Uterus (tissue), 4 donors: ENCODE results near the gene ATP6V0C. TPM values are rescaled to one million over a fixed set of nuclear protein-coding genes. Genes with fewer than 3 reads are reported as not detected.

ENCODE experiments used
- DNase-seq, 2 donors: peaks; one replicate each; pipeline ENCODE4 v3.0.0-alpha.2; 2019 to 2020
- H3K27ac ChIP-seq, 2 donors: fragments of 200-600 bp; sonication (generic); 1 replicate in 1 of 2; 2 replicates in 1 of 2; pipeline ENCODE4 v1.5.1; 2016 to 2018
- H3K27me3 ChIP-seq, 2 donors: fragments of 200-600 bp; sonication (generic); one replicate each; pipeline ENCODE4 v1.5.1; 2018 to 2019; ENCODE audit warnings: control low read depth in 1 of 2
- H3K36me3 ChIP-seq, 2 donors: fragments of 200-600 bp; sonication (generic); one replicate each; pipeline ENCODE4 v1.5.1; 2019; ENCODE audit warnings: control low read depth in 1 of 2
- H3K4me1 ChIP-seq, 2 donors: fragments of 200-600 bp; sonication (generic); one replicate each; pipeline ENCODE4 v1.5.1; 2018 to 2019; ENCODE audit warnings: control low read depth in 1 of 2
- H3K4me3 ChIP-seq, 2 donors: fragments of 200-600 bp; sonication (generic); 1 replicate in 1 of 2; 2 replicates in 1 of 2; pipeline ENCODE4 v1.5.1; 2018 to 2019; ENCODE audit warnings: mild to moderate bottlenecking in 1 of 2
- H3K9me3 ChIP-seq, 2 donors: fragments of 200-600 bp; sonication (generic); one replicate each; pipeline ENCODE4 v1.5.1; 2019; ENCODE audit warnings: control low read depth in 1 of 2
- POLR2A ChIP-seq, 2 donors: fragments of 450-650 bp; IDR thresholded peaks; one replicate each; pipeline ENCODE4 v1.6.1; 2016; ENCODE audit warnings: antibody characterized with exemption in 2 of 2, mild to moderate bottlenecking in 1 of 2, moderate library complexity in 1 of 2
- intact Hi-C: fragments of 100-400 bp; cut with DNase I; formaldehyde crosslinking; loops from one replicate; pipeline ENCODE4 v1.15.1; 2023; ENCODE audit warnings: low total_unique reads
- total RNA-seq, 4 donors: library from RNA; depleted of rRNA in 3 of 4; stranded (reverse); fragments of >200 nt in 3 of 4; gene quantifications; one replicate each; pipeline versions ENCODE4 v1.1.0 to v1.2.4, GENCODE V29; 2014 to 2023
- TF ChIP-seq, protein P1 (sequence below), 4 experiments: fragments of 200-600 bp in 2 of 4; fragments of 450-650 bp in 2 of 4; sonication (generic) in 2 of 4; IDR thresholded peaks; one replicate each; pipeline ENCODE4 v1.5.1; 2016 to 2019; ENCODE audit warnings: antibody characterized with exemption in 4 of 4, mild to moderate bottlenecking in 2 of 4, moderate library complexity in 1 of 4
- donor health status: DM: yes; HTN: yes; CAD: no.

ATP6V0C gene
- total RNA-seq, 4 donors from 2014 or later, result 14.3 to 126 (median 41.4) TPM

DNA sequence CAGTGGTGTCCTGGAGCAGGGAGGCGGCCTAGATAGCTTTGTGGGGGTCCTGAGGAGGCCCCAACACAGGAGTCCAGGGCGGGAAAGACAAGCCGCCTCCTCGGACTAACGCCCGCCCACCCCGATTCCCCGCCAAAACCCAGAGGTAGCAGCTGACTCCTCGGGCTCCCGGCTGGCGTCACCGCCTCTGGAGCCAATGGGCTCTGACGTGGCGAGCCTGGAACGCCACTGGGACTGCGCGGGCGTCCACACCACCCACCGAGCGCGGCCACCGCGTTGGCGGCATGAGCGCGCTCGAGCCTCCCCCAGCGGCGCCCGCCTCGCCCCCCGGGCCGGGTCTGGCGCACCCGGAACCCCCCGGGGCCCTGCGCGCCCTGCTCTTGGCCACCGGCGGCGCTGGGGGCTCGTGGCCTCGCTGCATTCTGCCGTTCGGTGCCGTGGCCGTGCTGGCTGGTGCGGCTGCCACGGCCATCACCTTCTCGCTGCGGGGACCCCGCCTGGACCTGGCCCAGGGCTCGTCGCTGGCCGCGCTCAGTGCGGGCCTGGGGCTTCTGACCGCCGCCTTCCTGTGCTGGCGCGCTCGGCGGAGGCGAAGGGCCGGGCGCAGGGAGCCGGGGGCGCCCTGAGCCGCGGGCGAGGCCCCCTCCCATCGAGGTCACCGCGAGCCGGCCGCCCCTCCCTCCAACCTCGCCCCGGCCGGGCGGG lies 46.1 kb upstream of the ATP6V0C start:
- Histone ChIP-seq H3K27me3 (peaks cover 4 to 31% of the 10 kb centered on the region in 2 donors), H3K27ac (peak overlapping the region; percentile 38 to 44), H3K9me3 (no peaks in the 10 kb centered on the region), H3K36me3 (no peaks in the 10 kb centered on the region), H3K4me1 (peaks cover 0 to 12% of the 10 kb centered on the region in 2 donors), H3K4me3 (peak overlapping the region; percentile 16 to 42)
- TF ChIP-seq POLR2A (IDR thresholded peaks at IDR 0.05), result peak in 1 of 2 donors; percentile 74
- TF ChIP-seq, protein P1, sequence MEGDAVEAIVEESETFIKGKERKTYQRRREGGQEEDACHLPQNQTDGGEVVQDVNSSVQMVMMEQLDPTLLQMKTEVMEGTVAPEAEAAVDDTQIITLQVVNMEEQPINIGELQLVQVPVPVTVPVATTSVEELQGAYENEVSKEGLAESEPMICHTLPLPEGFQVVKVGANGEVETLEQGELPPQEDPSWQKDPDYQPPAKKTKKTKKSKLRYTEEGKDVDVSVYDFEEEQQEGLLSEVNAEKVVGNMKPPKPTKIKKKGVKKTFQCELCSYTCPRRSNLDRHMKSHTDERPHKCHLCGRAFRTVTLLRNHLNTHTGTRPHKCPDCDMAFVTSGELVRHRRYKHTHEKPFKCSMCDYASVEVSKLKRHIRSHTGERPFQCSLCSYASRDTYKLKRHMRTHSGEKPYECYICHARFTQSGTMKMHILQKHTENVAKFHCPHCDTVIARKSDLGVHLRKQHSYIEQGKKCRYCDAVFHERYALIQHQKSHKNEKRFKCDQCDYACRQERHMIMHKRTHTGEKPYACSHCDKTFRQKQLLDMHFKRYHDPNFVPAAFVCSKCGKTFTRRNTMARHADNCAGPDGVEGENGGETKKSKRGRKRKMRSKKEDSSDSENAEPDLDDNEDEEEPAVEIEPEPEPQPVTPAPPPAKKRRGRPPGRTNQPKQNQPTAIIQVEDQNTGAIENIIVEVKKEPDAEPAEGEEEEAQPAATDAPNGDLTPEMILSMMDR (IDR thresholded peaks at IDR 0.05), result peak in 1 of 4 experiments; percentile 15
- peak; percentile 78 to 80 for DNase-seq
- intact Hi-C loops, result no loop called here

DNA sequence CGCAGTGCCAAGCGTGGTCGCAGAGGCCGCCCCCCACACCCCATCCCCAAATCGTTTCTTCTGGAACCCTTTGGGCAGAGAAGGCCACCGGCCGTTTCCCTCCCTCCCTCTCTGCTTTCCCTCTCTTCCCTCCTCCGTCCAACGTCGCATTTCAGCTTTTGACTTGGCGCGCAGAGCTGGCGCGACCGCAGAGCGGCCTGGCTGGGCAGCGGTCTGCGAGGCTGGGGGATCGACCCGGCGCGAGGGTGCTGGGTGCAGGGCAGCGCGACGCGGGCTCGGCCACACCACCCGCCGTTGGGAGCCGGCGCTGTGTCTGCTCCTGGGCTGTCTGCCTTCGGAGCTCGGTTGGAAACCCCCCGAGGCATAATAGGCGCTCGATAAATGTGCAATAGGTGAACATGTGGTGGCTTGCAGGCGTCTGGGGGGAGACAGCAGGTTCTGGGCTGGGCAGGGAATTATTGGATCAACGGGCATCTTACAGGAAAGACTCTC lies 45.5 kb upstream of the ATP6V0C start:
- DNase-seq, result no peak
- Histone ChIP-seq H3K4me3 (peak overlapping the region; percentile 16 to 42), H3K4me1 (peaks cover 0 to 14% of the 10 kb centered on the region in 2 donors), H3K27ac (peak overlapping the region; percentile 38 to 44), H3K27me3 (peaks cover 4 to 37% of the 10 kb centered on the region in 2 donors), H3K9me3 (no peaks in the 10 kb centered on the region), H3K36me3 (no peaks in the 10 kb centered on the region)
- intact Hi-C loops, result no loop called here
- no peak for TF ChIP-seq POLR2A (IDR thresholded peaks at IDR 0.05)
- TF ChIP-seq, protein P1 (IDR thresholded peaks at IDR 0.05), result no peak

DNA sequence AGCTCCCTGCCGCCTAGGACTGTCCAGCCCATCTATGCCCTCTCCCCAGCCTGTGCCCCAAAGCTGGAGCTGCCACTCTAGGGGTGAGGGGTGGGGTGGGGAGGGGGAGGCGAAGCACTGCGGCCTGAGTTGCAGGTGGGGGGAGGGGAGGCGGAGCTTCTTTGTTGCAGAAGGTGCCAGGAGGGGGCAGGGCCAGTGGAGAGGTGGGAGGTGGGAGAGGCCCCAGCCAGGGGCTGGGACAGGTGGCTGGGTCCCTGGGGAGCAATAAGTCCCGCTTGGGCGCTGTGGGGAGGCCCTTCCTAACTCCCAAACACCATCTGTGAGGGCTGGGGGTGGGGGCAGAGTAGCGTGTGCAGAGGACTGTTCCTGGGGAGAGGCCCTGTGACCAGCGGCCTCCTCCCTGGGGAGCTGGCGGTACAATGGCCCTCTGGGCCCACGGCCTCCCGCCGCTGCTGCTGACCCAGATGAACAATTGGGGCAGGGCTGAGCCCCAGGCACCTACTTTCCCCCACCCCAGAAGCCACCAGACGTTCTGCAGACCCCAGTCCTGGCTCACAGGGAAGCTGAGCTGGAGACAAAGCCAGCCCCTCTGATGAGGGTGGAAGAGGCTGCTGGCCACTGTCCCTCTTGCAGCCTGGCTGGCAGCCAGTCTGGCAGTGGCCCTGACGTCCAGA lies 44.9 kb upstream of the ATP6V0C start:
- Histone ChIP-seq H3K27me3 (peaks cover 4 to 39% of the 10 kb centered on the region in 2 donors), H3K4me1 (peaks cover 0 to 20% of the 10 kb centered on the region in 2 donors), H3K36me3 (no peaks in the 10 kb centered on the region), H3K4me3 (peak overlapping the region in 1 of 2 donors; percentile 42), H3K27ac (peak overlapping the region in 1 of 2 donors; percentile 44), H3K9me3 (no peaks in the 10 kb centered on the region)
- intact Hi-C loops, result no loop called here
- DNase-seq, result no peak
- TF ChIP-seq POLR2A (IDR thresholded peaks at IDR 0.05), result no peak
- TF ChIP-seq, protein P1 (IDR thresholded peaks at IDR 0.05), result no peak

DNA sequence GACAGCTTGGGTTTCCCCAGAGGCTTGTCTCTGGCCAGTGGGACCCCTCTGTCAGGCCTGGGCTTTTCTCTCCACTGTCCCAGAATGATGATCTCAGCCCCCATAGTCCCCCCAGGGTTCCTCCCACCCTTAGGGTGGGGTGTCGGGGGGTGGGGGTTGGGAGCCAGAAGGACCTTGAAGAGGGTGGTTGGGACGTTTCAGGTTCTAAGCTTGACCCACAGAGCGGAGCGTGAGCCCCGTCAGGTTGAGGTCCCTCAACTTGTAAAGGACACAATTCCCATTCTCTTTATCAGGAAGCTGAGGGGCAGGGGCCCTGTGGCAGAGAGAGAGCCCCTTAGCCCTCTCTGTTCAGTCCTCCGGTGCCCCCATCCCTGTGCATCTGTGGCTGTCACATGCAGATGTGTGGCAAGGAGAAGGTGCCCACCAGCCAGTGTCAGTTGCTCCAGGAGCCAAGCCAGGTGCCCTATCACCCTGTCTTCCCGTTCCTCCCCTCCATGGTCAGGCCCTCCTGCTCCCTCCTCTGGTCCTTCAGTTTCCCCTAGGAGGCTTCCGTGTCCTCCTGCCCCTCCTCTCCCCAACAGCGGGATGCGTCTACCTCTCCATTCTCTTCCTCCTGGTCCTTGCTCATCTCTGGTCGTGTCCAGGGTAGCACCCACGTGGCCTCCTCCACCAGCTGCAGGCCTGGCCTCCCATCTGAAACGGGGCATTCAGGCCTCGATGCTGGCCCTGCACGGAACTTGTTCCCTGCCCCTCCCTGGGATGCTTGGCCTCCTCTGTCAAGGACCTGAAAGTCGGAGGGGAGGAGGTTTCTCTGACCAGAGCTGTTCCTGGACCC lies 44.1 kb upstream of the ATP6V0C start:
- H3K36me3 ChIP-seq, result no peaks in the 10 kb centered on the region
- peaks cover 4 to 43% of the 10 kb centered on the region in 2 donors for H3K27me3 ChIP-seq
- H3K4me1 ChIP-seq, result peaks cover 0 to 26% of the 10 kb centered on the region in 2 donors
- TF ChIP-seq POLR2A (IDR thresholded peaks at IDR 0.05), result no peak
- TF ChIP-seq, protein P1 (IDR thresholded peaks at IDR 0.05), result no peak
- intact Hi-C loops, result no loop called here
- H3K4me3 ChIP-seq, result no peak overlapping the region
- no peak overlapping the region for H3K27ac ChIP-seq
- DNase-seq, result no peak
- no peaks in the 10 kb centered on the region for H3K9me3 ChIP-seq
